SKM-1 treated with dmso at 0.1 percent for 144 hours (cell line): ENCODE results near the gene TMTC1.

ENCODE experiments used
- DNase-seq: peaks from one replicate; lab custom pipeline; 2025; ENCODE audit not compliant: unreplicated experiment; lab: John Stamatoyannopoulos, UW

The TMTC1 gene

DNA sequence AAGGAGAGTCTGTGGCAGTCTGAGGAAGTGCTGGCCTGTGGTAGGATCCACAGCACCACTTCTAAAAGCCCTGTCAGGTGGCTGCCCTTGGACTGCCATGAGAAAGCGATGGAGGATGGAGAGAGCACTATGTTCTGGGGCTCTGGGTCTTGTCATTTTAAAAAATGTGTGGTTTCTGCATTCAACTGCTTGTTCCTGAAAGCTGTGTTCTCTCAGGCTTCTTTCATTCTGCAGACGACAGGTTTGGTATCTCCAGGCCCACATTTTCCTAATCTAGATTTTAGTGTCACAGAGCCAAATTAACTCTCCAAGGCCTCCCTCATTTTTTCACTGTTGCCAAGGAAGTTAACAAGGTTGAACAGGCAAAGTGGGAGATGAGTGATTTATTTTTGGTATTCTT lies 296.8 kb downstream of the TMTC1 start:
- no peak for DNase-seq

DNA sequence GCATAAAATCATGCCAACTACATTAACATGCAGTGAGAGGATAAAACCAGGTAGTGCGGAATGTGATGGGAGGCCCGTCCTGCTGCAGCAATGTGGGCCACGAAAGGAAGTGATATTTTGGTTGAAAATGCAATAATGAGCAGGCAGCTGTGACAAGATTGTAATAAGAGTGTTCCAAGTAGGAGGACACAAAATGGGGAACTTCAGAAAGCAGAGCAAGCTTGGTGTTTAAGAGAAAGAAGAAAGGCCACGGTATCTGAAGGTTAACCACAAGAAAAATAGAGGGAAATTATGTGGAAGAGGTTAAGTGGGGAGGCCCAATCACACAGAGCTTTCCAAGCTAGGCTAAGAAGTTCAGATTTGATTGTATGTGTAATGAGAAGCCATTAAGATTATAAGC lies 320.5 kb downstream of the TMTC1 start:
- DNase-seq = peak; percentile 40

DNA sequence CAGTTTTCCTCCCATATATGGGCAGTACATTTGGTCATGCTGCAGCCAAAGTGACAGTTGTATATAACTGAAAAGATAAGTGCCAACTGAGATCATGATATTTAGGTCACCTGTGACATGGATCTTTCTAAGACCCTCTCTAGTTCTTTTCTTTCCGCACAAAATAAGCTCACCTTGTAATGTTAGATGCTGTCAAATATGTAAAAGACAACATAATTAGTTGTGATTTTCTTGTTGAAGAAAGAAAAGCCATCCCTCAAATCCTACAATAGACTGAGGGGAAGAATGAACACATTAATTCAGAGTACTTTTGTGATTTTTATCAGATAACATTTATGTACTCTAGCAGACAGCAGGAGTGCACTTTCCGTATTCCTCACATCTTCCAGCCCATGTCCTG lies 323.7 kb downstream of the TMTC1 start:
- DNase-seq = no peak

DNA sequence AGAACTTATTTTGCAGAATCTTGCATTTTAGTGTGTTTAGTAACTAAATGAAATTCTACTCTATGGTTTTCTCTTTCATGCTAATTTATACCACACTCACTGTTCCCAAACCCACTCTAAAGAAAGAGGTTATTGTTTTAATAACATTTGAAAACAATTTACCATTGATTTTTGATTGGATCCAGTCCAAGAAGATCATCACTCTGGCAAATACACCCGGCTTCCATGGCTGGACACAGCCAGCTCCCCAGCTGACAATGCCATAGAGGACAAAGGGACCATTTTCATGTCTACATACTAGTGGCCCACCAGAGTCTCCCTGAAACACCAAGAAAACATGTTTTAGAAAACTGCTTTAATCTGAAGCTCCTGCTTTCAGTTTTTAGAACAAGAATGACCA lies 328.7 kb downstream of the TMTC1 start:
- no peak for DNase-seq

DNA sequence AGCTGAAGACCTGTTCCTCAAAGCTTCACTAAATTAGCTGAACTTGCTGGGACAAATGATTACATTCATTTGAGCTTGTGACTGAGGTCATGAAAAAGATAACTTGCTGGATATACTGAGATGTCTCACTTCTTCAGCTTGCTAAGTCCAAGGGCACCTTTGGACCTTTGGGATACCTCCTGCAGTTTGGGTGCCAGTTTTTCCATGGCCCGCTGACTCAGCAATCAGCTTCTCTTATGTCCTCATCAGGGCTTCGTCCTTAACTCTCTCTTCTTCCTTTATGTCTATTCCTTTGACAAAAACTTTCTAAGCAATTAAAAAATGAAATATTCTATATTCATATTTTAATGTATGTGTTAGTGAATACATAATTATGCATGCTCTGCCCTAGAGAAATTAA lies 331.9 kb downstream of the TMTC1 start:
- DNase-seq = no peak
